Measurements from ENCODE around the gene MED13L.

DNA sequence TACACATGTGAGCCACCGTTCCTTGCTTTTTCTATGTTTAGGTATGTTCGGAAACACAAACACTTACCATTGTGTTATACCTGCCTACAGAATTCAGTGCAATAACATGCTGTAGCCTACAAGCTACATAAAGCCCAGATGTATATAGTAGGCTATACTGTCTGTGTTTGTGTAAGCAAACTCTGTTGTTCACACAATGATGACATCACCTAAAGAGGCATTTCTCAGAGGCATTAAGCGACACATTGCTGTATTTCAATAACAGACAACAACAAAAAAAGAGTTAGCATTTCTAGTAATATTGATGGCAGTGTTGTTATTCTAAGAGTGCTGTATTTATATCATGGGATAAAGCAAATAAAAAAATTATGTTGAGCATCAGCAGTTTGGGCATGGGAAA lies 70.2 kb downstream of the MED13L start:
- TF ChIP-seq, protein P1, sequence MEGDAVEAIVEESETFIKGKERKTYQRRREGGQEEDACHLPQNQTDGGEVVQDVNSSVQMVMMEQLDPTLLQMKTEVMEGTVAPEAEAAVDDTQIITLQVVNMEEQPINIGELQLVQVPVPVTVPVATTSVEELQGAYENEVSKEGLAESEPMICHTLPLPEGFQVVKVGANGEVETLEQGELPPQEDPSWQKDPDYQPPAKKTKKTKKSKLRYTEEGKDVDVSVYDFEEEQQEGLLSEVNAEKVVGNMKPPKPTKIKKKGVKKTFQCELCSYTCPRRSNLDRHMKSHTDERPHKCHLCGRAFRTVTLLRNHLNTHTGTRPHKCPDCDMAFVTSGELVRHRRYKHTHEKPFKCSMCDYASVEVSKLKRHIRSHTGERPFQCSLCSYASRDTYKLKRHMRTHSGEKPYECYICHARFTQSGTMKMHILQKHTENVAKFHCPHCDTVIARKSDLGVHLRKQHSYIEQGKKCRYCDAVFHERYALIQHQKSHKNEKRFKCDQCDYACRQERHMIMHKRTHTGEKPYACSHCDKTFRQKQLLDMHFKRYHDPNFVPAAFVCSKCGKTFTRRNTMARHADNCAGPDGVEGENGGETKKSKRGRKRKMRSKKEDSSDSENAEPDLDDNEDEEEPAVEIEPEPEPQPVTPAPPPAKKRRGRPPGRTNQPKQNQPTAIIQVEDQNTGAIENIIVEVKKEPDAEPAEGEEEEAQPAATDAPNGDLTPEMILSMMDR (IDR thresholded peaks at IDR 0.05): no peak
- no peak for TF ChIP-seq POLR2A (IDR thresholded peaks at IDR 0.05)

All from thyroid gland (tissue), 4 donors.